Stimulated activated CD4-positive, alpha-beta T cell treated with anti-CD3 and anti-CD28 coated beads, Interleukin-4, amount 100 ng/mL, for 48 hours (primary cell): ENCODE data around the gene ALKBH7.
"Not testable (repeated sequence)": the region's sequence is repeated elsewhere in the genome, so short reads cannot be mapped to it uniquely, and the experiment has no call there.

Source experiments
- DNase-seq, 2 donors: peaks; one replicate each; pipeline ENCODE4 v3.0.0-alpha.2; 2020; ENCODE audit warnings: low read depth in 2 of 2

The ALKBH7 gene

DNA sequence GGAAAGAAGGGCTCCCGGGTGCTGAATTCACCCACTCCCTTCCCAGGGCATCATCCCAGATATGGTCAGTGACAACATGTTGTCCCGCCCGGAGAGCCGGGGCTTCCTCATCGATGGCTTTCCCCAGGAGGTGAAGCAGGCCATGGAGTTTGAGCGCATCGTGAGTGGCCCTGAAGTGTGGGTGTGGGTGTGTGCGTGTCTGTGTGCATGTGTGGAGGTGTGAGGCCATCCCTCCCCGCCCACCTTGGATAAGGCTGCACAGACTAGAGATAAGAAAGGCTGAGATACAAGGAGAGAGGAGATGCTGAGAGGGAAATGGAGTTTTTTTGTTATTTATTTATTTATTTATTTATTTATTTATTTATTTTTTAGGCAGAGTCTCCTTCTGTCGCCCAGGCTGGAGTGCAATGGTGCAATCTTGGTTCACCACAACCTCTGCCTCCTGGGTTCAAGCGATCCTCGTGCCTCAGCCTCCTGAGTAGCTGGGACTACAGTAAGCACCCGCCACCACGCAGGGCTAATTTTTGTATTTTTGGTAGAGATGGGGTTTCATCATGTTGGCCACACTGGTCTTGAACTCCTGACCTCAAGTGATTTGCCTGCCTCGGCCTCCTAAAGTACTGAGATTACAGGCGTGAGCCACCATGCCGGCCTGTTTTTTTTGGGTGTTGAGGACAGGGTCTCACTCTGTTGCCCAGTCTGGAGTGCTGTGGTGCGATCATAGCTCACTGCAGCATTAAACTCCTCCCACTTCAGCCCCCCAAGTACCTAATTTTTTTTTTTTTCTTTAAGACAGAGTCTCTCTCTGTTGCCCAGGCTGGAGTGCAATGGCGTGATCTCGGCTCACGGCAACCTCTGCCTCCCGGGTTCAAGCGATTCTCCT lies 27.7 kb downstream of the ALKBH7 start:
- not testable (repeated sequence) for DNase-seq

DNA sequence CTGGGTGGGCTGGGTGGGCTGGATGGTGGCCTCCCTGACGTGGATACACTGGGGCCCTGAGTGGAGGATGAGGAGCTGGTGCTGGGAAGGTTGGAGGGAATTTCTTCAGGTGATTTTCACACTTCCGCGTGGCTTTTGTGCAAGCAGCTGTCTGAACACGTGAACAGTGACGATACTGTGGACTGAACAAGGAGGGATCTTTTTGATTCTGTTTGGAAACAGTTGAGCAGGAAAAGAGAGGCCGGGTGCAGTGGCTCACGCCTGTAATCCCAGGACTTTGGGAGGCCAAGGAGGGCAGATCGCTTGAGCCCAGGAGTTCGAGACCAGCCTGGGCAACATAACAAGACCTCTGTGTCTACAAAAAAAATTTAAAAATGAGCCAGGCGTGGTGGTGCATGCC lies 29.5 kb downstream of the ALKBH7 start:
- no peak for DNase-seq

- DNase-seq: no peak
Measured at GRCh38 chr19:6402837-6403608, 30.4 kb downstream of the ALKBH7 start.

GRCh38 chr19:6406401-6406800 lies 33.8 kb downstream of the ALKBH7 start:
- no peak for DNase-seq

DNA sequence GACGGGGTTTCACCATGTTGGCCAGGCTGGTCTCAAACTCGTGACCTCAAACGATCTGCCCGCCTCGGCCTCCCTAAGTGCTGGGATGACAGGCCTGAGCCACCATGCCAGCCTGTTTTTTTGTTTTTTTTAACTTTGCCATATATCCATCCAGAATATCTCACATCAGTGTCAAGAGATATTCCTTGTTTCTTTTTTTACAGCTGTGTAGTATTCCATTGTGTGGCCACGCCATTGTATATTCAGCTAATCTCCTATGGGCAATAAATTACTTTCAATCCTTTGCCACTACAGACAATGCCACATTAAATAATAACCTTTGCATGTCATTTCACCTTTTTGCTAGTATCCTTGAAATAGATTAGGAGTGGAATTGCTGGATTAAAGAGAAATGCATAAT lies 36.8 kb downstream of the ALKBH7 start:
- no peak for DNase-seq

DNA sequence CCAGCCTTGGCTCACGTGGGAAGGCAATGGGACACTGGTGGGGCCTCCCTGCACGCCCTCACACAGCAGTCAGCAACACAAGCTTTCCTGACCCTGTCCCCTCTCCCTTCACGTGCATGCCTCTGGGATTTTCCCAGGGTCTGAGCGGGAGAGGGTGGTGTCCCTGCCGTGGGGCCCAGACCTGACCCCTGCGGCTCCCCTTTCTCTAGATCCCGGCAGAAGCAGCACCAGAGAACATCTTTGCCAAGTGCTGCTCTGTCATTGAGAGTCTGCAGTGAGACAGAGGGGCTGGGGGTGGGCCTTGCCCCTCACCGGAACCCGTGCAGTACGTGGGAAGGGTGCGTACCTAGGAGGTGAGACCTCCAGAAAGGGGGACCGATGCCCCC lies 39.5 kb downstream of the ALKBH7 start:
- no peak for DNase-seq

GRCh38 chr19:6412447-6413091 lies 40.0 kb downstream of the ALKBH7 start:
- peak; percentile 44 to 47 for DNase-seq

- DNase-seq: no peak
Measured at GRCh38 chr19:6413291-6413690, 40.7 kb downstream of the ALKBH7 start.

GRCh38 chr19:6413721-6414643 lies 41.4 kb downstream of the ALKBH7 start:
- no peak for DNase-seq

- DNase-seq: no peak
Measured at GRCh38 chr19:6414793-6415590, 42.4 kb downstream of the ALKBH7 start.

DNA sequence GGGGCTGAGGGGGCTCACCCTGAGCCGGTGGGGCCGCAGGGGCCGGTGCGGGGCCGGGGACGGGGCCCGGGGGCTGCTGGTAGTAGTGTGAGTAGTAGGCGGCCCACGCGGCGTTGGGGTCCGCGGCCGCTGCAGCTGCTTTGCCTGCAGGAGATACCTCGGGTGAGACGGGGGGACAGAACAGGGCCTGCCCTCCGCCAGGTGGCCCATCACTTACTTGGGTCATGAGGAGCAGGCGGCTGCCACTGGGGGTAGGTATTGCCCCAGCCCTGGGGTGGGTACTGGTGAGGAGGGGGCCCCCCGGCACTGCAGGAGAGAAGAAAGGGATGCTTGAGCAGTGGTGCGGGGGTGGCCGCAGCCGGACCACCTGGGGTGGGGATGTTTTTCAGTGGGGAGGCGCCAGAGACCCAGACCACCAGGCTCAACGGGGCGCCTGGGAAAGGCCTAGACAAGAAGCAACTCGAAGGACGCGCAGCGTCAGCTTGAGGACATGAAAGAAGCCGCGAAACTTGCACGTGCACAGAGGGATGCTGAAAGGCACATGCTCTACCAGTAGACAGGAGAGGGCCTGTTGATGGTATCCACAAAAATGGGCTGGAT lies 43.1 kb downstream of the ALKBH7 start:
- no peak for DNase-seq

GRCh38 chr19:6416658-6417405 lies 44.2 kb downstream of the ALKBH7 start:
- no peak for DNase-seq

GRCh38 chr19:6417713-6418561 lies 45.3 kb downstream of the ALKBH7 start:
- DNase-seq: no peak

DNA sequence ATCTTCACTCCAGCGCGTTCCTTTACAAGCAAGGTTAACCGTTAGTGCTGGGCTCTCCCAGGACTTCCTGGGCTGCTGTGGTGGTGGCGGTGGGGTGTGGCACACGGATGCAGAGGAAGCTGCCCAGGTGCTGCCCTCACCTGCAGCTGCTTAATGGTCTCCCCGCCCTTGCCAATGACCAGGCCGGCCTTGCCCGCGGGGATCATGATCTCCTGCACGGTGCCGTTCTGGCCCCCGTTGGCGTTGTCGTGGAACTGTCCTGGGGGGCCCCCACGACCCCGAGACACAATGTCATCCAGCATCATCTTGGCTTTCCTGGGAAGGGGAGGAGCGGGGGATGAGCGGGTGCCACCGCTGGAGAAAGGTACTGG lies 46.0 kb downstream of the ALKBH7 start:
- no peak for DNase-seq

DNA sequence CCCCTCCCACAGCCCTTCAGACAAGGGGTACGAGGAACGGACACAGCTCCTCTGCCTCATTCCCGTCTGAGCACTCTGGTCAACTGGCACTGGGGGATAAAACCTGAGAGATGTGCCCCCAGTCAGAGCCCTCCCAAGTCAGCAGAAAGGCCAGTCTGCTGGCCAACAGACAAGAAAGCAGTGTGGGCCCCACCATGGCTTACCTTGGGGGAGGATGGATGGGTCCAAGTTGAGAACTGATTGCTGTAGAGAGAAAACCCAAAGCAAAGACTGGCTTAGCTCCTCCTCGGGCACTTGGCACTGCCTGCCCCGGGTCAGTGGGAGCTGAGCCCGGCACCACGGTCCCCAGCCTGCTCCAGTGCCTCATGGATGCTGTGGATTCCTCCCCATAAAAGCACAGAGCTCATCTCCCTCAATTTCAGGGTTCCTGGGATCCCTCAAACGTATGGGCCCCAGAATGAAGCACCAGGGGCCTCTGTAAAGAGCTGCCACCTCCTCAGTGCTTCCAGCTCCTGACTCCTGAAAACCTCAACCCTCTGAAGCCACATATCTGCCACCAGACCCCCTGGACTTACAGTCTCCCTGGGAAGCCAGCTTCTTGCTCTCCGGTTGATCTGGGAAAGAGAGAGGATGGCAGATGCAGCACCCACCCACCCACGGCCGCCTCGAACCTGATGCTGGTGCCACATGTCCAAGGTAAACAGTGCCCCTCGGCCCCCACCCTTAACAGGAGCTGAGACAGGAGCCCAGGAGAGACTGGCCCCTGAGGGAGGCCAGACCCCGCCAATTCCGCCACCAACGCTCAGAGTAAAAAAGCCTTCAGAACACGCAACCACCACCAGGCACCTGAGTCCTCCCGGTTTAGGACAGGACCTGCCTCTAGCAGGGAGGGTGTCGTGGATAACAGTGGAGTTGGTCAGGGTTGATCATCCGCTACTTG lies 48.8 kb downstream of the ALKBH7 start:
- DNase-seq: no peak

- peak; percentile 39 to 45 for DNase-seq
Measured at GRCh38 chr19:6423499-6424194, 51.1 kb downstream of the ALKBH7 start.
